HCT116 (cell line): ENCODE results near the gene REG3G. TPM values are rescaled to one million over a fixed set of nuclear protein-coding genes. Genes with fewer than 3 reads are reported as not detected.

Experiments used
- ATAC-seq: fragments of 200-7000 bp; cut with Tn5 transposase; 2 replicates; pipeline ENCODE4 v1.9.1; 2020; ENCODE audit warnings: mild to moderate bottlenecking, moderate library complexity
- BruUV-seq: library from RNA; stranded (reverse); fragments of 400-500 nt; replicated peaks from 2 replicates; lab custom pipeline; 2021; lab: Mats Ljungman, UMichigan
- CTCF ChIA-PET: fragments of 300-600 bp; sonication (Branson Sonifier 250); formaldehyde crosslinking; loops from one replicate; lab custom pipeline; 2021; ENCODE audit warnings: antibody characterized with exemption; lab: Charles Lee
- POLR2A ChIA-PET: fragments of 300-600, 350-600 bp; sonication (Branson Sonifier 250); formaldehyde crosslinking; loops from one replicate; lab custom pipeline; 2021; ENCODE audit warnings: antibody characterized with exemption; lab: Charles Lee
- RAD21 ChIA-PET, 2 experiments: fragments of 300-600 bp; sonication (Branson Sonifier 250); formaldehyde crosslinking; loops; one replicate each; lab custom pipeline; 2023; ENCODE audit warnings: low total read pairs in 2 of 2; ENCODE audit not compliant: uncharacterized antibody in 2 of 2, unreplicated experiment in 2 of 2, low non-redundant PET in 1 of 2; lab: Charles Lee
- DNase-seq: peaks from one replicate; pipeline ENCODE4 v3.0.0-alpha.2; 2010; ENCODE audit warnings: low read depth, low spot score
- H2AFZ ChIP-seq: fragments of 200-600 bp; shearing (Covaris generic), sonication (generic); 2 replicates; pipeline ENCODE4 v1.6.1; 2017; ENCODE audit warnings: low read depth, mixed run types, mixed read lengths, antibody characterized with exemption, low read length; ENCODE audit not compliant: poor library complexity, severe bottlenecking
- H3K27ac ChIP-seq: 2 replicates; pipeline ENCODE4 v1.5.1; 2012; ENCODE audit warnings: low read depth, low read length
- H3K27me3 ChIP-seq: fragments of 200-600 bp; sonication (generic); 2 replicates; pipeline ENCODE4 v1.6.1; 2016; ENCODE audit warnings: mixed run types, low read length, mixed read lengths; ENCODE audit not compliant: insufficient read depth
- H3K36me3 ChIP-seq, 2 experiments: fragments of 200-500 bp in 1 of 2; fragments of 200-600 bp in 1 of 2; sonication (Bioruptor generic) in 1 of 2; sonication (generic) in 1 of 2; 2 replicates each; pipeline versions ENCODE4 v1.5.1 to v1.6.1; 2014 to 2016; ENCODE audit warnings: low read length in 2 of 2, inconsistent platforms in 1 of 2, mixed read lengths in 1 of 2, mixed run types in 1 of 2; ENCODE audit not compliant: insufficient read depth in 2 of 2, control insufficient read depth in 1 of 2
- H3K4me1 ChIP-seq, 2 experiments: fragments of 200-600 bp in 1 of 2; sonication (generic) in 1 of 2; 2 replicates each; pipeline versions ENCODE4 v1.5.1 to v1.6.1; 2012 to 2017; ENCODE audit warnings: low read length in 2 of 2, inconsistent platforms in 1 of 2, mild to moderate bottlenecking in 1 of 2, mixed read lengths in 1 of 2, mixed run types in 1 of 2, moderate library complexity in 1 of 2; ENCODE audit not compliant: insufficient read depth in 2 of 2, control insufficient read depth in 1 of 2
- H3K4me2 ChIP-seq: fragments of 200-600 bp; sonication (generic); 2 replicates; pipeline ENCODE4 v1.6.1; 2017; ENCODE audit warnings: mixed run types, low read length, mixed read lengths
- H3K4me3 ChIP-seq, 2 experiments: fragments of 200-600 bp in 1 of 2; sonication (generic) in 1 of 2; replicated peaks in 1 of 2; 2 replicates each; pipeline ENCODE4 v1.5.1; 2011 to 2016; ENCODE audit warnings: low read length in 2 of 2, control low read depth in 1 of 2, low read depth in 1 of 2, mild to moderate bottlenecking in 1 of 2, mixed read lengths in 1 of 2, mixed run types in 1 of 2
- H3K79me2 ChIP-seq: fragments of 200-600 bp; sonication (generic); 2 replicates; pipeline ENCODE4 v1.6.1; 2017; ENCODE audit warnings: mild to moderate bottlenecking, mixed run types, low read length, moderate library complexity, mixed read lengths; ENCODE audit not compliant: insufficient read depth
- H3K9ac ChIP-seq: fragments of 200-600 bp; sonication (generic); 2 replicates; pipeline ENCODE4 v1.6.1; 2016; ENCODE audit warnings: low read length, mixed read lengths
- H3K9me2 ChIP-seq: fragments of 200-600 bp; sonication (generic), shearing (Covaris generic); 2 replicates; pipeline ENCODE4 v1.6.1; 2017; ENCODE audit warnings: mixed run types, mild to moderate bottlenecking, moderate library complexity; ENCODE audit not compliant: insufficient read depth
- H3K9me3 ChIP-seq, 2 experiments: fragments of 200-500 bp in 1 of 2; fragments of 200-600 bp in 1 of 2; sonication (Bioruptor generic) in 1 of 2; sonication (generic) in 1 of 2; 2 replicates each; pipeline ENCODE4 v1.6.1; 2014 to 2017; ENCODE audit warnings: low read length in 2 of 2, mixed read lengths in 2 of 2, inconsistent platforms in 1 of 2, low read depth in 1 of 2, mild to moderate bottlenecking in 1 of 2, mixed run types in 1 of 2, moderate library complexity in 1 of 2; ENCODE audit not compliant: control insufficient read depth in 1 of 2, insufficient read depth in 1 of 2
- H4K20me1 ChIP-seq: fragments of 200-600 bp; sonication (generic), shearing (Covaris generic); 2 replicates; pipeline ENCODE4 v1.6.1; 2017; ENCODE audit warnings: mixed run types, mild to moderate bottlenecking, moderate library complexity; ENCODE audit not compliant: insufficient read depth
- ATF3 ChIP-seq: IDR thresholded peaks from 2 replicates; pipeline ENCODE4 v1.6.1; 2012
- CEBPB ChIP-seq: IDR thresholded peaks from 2 replicates; pipeline ENCODE4 v1.6.1; 2012; ENCODE audit warnings: low read depth
- CTCF ChIP-seq, 3 experiments: fragments of 200-600 bp in 1 of 3; sonication (generic) in 1 of 3; IDR thresholded peaks in 2 of 3; conservative IDR thresholded peaks in 1 of 3; 2 replicates each; pipeline ENCODE4 v1.5.1; 2012 to 2017; ENCODE audit warnings: low read depth in 2 of 3, low read length in 2 of 3, antibody characterized with exemption in 1 of 3, borderline replicate concordance in 1 of 3, control low read depth in 1 of 3, mild to moderate bottlenecking in 1 of 3, mixed read lengths in 1 of 3, mixed run types in 1 of 3, moderate library complexity in 1 of 3; ENCODE audit not compliant: insufficient read depth in 1 of 3
- MAX ChIP-seq: IDR thresholded peaks from 2 replicates; pipeline ENCODE4 v1.6.1; 2012
- RAD21 ChIP-seq: IDR thresholded peaks from 2 replicates; pipeline ENCODE4 v1.6.1; 2012; ENCODE audit warnings: low read depth, mild to moderate bottlenecking
- SP1 ChIP-seq: IDR thresholded peaks from 2 replicates; pipeline ENCODE4 v1.6.1; 2012; ENCODE audit warnings: low read depth
- SRF ChIP-seq: IDR thresholded peaks from 2 replicates; pipeline ENCODE4 v1.6.1; 2012; ENCODE audit warnings: low read depth
- ZBTB33 ChIP-seq: IDR thresholded peaks from 2 replicates; pipeline ENCODE4 v1.6.1; 2011; ENCODE audit warnings: mild to moderate bottlenecking, low read length, moderate library complexity; ENCODE audit not compliant: insufficient replicate concordance; ENCODE audit errors: extremely low read depth
- ZFX ChIP-seq: fragments of 450-650 bp; IDR thresholded peaks from 2 replicates; pipeline ENCODE4 v1.6.1; 2017
- intact Hi-C: fragments of 100-400 bp; cut with micrococcal nuclease; formaldehyde crosslinking; loops from 2 replicates; pipeline ENCODE4 v1.10.0; 2022
- total RNA-seq: library from RNA; stranded (reverse); gene quantifications from one replicate; pipeline ENCODE4 v1.2.1, GENCODE V29; 2021; ENCODE audit not compliant: unreplicated experiment

The REG3G gene
- total RNA-seq, 1 experiment from 2014 or later, result 0.86 TPM

- Histone ChIP-seq H3K4me1 (no peaks in the 10 kb centered on the region), H3K4me2 (no peak overlapping the region), H3K9me3 (peaks cover 4 to 29% of the 10 kb centered on the region in 2 experiments; a peak in 2 of 4 replicates), H3K79me2 (no peaks in the 10 kb centered on the region), H3K27ac (no peak overlapping the region), H3K27me3 (no peaks in the 10 kb centered on the region), H3K9ac (no peak overlapping the region), H4K20me1 (no peaks in the 10 kb centered on the region), H3K4me3 (no peak overlapping the region), H2AFZ (no peak overlapping the region), H3K36me3 (no peaks in the 10 kb centered on the region), H3K9me2 (no peaks in the 10 kb centered on the region)
- ATAC-seq, result no peak
- no peak for DNase-seq
- ChIA-PET CTCF (no interaction called here), RAD21 (no interaction called here), POLR2A (no interaction called here)
- no peak for TF ChIP-seq SP1
- intact Hi-C loops, result no loop called here
- no TSS peak for BruUV-seq
These were observed 45.4 kb upstream of the REG3G start for GRCh38 chr2:78980152-78980465.

- Histone ChIP-seq H3K27ac (no peak overlapping the region), H2AFZ (no peak overlapping the region), H4K20me1 (no peaks in the 10 kb centered on the region), H3K4me1 (no peaks in the 10 kb centered on the region)
- CTCF ChIA-PET, result no interaction called here
- ATAC-seq, result no peak
- intact Hi-C loops, result no loop called here
- RAD21 ChIA-PET, result no interaction called here
- TF ChIP-seq CTCF (IDR thresholded peaks at IDR 0.05 in 2 of 3, conservative IDR thresholded peaks at IDR 0.05 in 1 of 3; ENCODE audit: borderline replicate concordance in 1 of 3, insufficient read depth in 1 of 3, low read depth in 2 of 3, low read length in 2 of 3), result no peak
- no peak for TF ChIP-seq ZBTB33
- no peak for TF ChIP-seq CEBPB
- TF ChIP-seq SRF, result no peak
- no peak for TF ChIP-seq ATF3
- no peak for TF ChIP-seq MAX
- TF ChIP-seq RAD21, result no peak
- TF ChIP-seq ZFX, result no peak
- TF ChIP-seq SP1, result no peak
- TF ChIP-seq, all 23 proteins: peak for 0
- no peaks in the 10 kb centered on the region for H3K36me3 ChIP-seq
- no peak overlapping the region for H3K4me2 ChIP-seq
- no peak overlapping the region for H3K9ac ChIP-seq
- peaks cover 4 to 24% of the 10 kb centered on the region in 2 experiments; a peak in 2 of 4 replicates for H3K9me3 ChIP-seq
- H3K27me3 ChIP-seq, result no peaks in the 10 kb centered on the region
- H3K9me2 ChIP-seq, result no peaks in the 10 kb centered on the region
- H3K4me3 ChIP-seq, result no peak overlapping the region
- no TSS peak for BruUV-seq
- H3K79me2 ChIP-seq, result no peaks in the 10 kb centered on the region
- POLR2A ChIA-PET, result no interaction called here
- no peak for DNase-seq
These were observed 44.6 kb upstream of the REG3G start for GRCh38 chr2:78980871-78981270.
